ENCODE results near the gene COL4A1. TPM values are rescaled to one million over a fixed set of nuclear protein-coding genes. Genes with fewer than 3 reads are reported as not detected.

COL4A1 gene
- total and polyA plus RNA-seq, 8 donors: 418 to 1,057 (median 547) TPM

GRCh38 chr13:110336108-110336507 lies 29.2 kb upstream of the COL4A1 start:
- no peak overlapping the region for H3K4me3 ChIP-seq
- DNase-seq (no peak), ATAC-seq (no peak)
- H3K27me3 ChIP-seq: peaks cover 0 to 8% of the 10 kb centered on the region in 2 donors
- no peak overlapping the region for H3K27ac ChIP-seq
- no peaks in the 10 kb centered on the region for H3K9me3 ChIP-seq
- no peaks in the 10 kb centered on the region for H3K36me3 ChIP-seq
- TF ChIP-seq CTCF (IDR thresholded peaks at IDR 0.05): no peak
- intact Hi-C loops (cut with DNase I): no loop called here
- peaks cover 23 to 50% of the 10 kb centered on the region in 2 donors for H3K4me1 ChIP-seq

GRCh38 chr13:110334841-110335490 lies 28.0 kb upstream of the COL4A1 start:
- DNase-seq (no peak), ATAC-seq (no peak)
- Histone ChIP-seq H3K27ac (no peak overlapping the region), H3K4me1 (peaks cover 14 to 40% of the 10 kb centered on the region in 2 donors), H3K27me3 (no peaks in the 10 kb centered on the region), H3K36me3 (no peaks in the 10 kb centered on the region), H3K4me3 (no peak overlapping the region), H3K9me3 (no peaks in the 10 kb centered on the region)
- TF ChIP-seq CTCF (IDR thresholded peaks at IDR 0.05): no peak
- intact Hi-C loops (cut with DNase I): no loop called here

- no peak overlapping the region for H3K27ac ChIP-seq
- H3K9me3 ChIP-seq: no peaks in the 10 kb centered on the region
- peaks cover 14 to 33% of the 10 kb centered on the region in 2 donors for H3K4me1 ChIP-seq
- H3K36me3 ChIP-seq: no peaks in the 10 kb centered on the region
- intact Hi-C loops (cut with DNase I): no loop called here
- no peaks in the 10 kb centered on the region for H3K27me3 ChIP-seq
- TF ChIP-seq CTCF (IDR thresholded peaks at IDR 0.05): no peak
- H3K4me3 ChIP-seq: no peak overlapping the region
- no peak for DNase-seq
- no peak for ATAC-seq
Observed at GRCh38 chr13:110334256-110334655, 27.3 kb upstream of the COL4A1 start.

- Histone ChIP-seq H3K27ac (no peak overlapping the region), H3K36me3 (no peaks in the 10 kb centered on the region), H3K9me3 (no peaks in the 10 kb centered on the region), H3K27me3 (no peaks in the 10 kb centered on the region), H3K4me1 (peaks cover 14 to 29% of the 10 kb centered on the region in 2 donors), H3K4me3 (no peak overlapping the region)
- no peak for TF ChIP-seq CTCF (IDR thresholded peaks at IDR 0.05)
- DNase-seq: no peak
- ATAC-seq: no peak
- intact Hi-C loops (cut with DNase I): no loop called here
Observed at GRCh38 chr13:110333837-110334236, 26.9 kb upstream of the COL4A1 start.

GRCh38 chr13:110332750-110333149 lies 25.8 kb upstream of the COL4A1 start:
- no peaks in the 10 kb centered on the region for H3K36me3 ChIP-seq
- TF ChIP-seq CTCF (IDR thresholded peaks at IDR 0.05): no peak
- ATAC-seq: no peak
- H3K27ac ChIP-seq: no peak overlapping the region
- intact Hi-C loops (cut with DNase I): no loop called here
- peaks cover 11 to 20% of the 10 kb centered on the region in 2 donors for H3K4me1 ChIP-seq
- no peak for DNase-seq
- no peaks in the 10 kb centered on the region for H3K27me3 ChIP-seq
- no peak overlapping the region for H3K4me3 ChIP-seq
- H3K9me3 ChIP-seq: no peaks in the 10 kb centered on the region
